Measurements from ENCODE around the gene MAP3K2. TPM values are rescaled to one million over a fixed set of nuclear protein-coding genes. Genes with fewer than 3 reads are reported as not detected.
A peak's percentile ranks its signal among the peaks of the same experiment; 100 is the strongest.

MAP3K2 gene
- 10 to 100 TPM in 11 of 12 donors, not detected in 1; 15.1 to 21.8 (median 18.6) TPM for polyA plus RNA-seq (ENCODE audit: insufficient read length in 12 of 12)
- long read RNA-seq, donor 1 = 0 reads
- long read RNA-seq, donor 2, partial matches to known transcripts = 6 of 6 reads
- long read RNA-seq, donor 2, other reads (novel, unspliced or antisense) = 0 of 6 reads
- long read RNA-seq, donor 3 = 0 reads
- long read RNA-seq, donor 4 = 0 reads
- long read RNA-seq, donor 5, partial matches to known transcripts = 6 of 14 reads
- long read RNA-seq, donor 5, other reads (novel, unspliced or antisense) = 8 of 14 reads
- long read RNA-seq, donor 6 = 0 reads
- long read RNA-seq, donor 7 = 0 reads
- long read RNA-seq, donor 8 = 0 reads
- long read RNA-seq, donor 9 = 0 reads
- long read RNA-seq, donor 10 = 0 reads
- long read RNA-seq, donor 11 = 0 reads

GRCh38 chr2:127387655-127388422 is at the start of gene MAP3K2:
Gene MAP3K2, minus strand, starts transcription at chr2:127387975. Its CDS starts 44,846 bp downstream, at chr2:127343129.
- peak; percentile 88 for DNase-seq

- no peak for DNase-seq
Measured at GRCh38 chr2:127437056-127437455, 49.3 kb upstream of the MAP3K2 start.

- DNase-seq = no peak
Measured at GRCh38 chr2:127434515-127434914, 46.7 kb upstream of the MAP3K2 start.

- no peak for DNase-seq
Measured at GRCh38 chr2:127431408-127432023, 43.7 kb upstream of the MAP3K2 start.

- DNase-seq = no peak
Measured at GRCh38 chr2:127429844-127430425, 42.2 kb upstream of the MAP3K2 start.

- no peak for DNase-seq
Measured at GRCh38 chr2:127429291-127429690, 41.5 kb upstream of the MAP3K2 start.

GRCh38 chr2:127428815-127429109 is 41.0 kb upstream of the MAP3K2 start:
- DNase-seq = no peak

GRCh38 chr2:127428057-127428814 is 40.5 kb upstream of the MAP3K2 start:
- no peak for DNase-seq

GRCh38 chr2:127427376-127428056 is 39.7 kb upstream of the MAP3K2 start:
- no peak for DNase-seq

- DNase-seq = no peak
Measured at GRCh38 chr2:127426501-127427354, 39.0 kb upstream of the MAP3K2 start.

- DNase-seq = no peak
Measured at GRCh38 chr2:127425540-127426490, 38.0 kb upstream of the MAP3K2 start.

- DNase-seq = no peak
Measured at GRCh38 chr2:127424598-127425520, 37.1 kb upstream of the MAP3K2 start.

- no peak for DNase-seq
Measured at GRCh38 chr2:127423880-127424279, 36.1 kb upstream of the MAP3K2 start.

GRCh38 chr2:127423478-127423843 is 35.7 kb upstream of the MAP3K2 start:
- no peak for DNase-seq

- no peak for DNase-seq
Measured at GRCh38 chr2:127422559-127423477, 35.0 kb upstream of the MAP3K2 start.

GRCh38 chr2:127421871-127422558 is 34.2 kb upstream of the MAP3K2 start:
- DNase-seq = no peak
